Effector CD4-positive, alpha-beta T cell (primary cell): ENCODE results near the gene TRIO.

Experiments used
- DNase-seq: peaks from one replicate; pipeline ENCODE4 v3.0.0-alpha.2; 2020

TRIO gene

GRCh38 chr5:14337593-14337992 is 194.5 kb downstream of the TRIO start:
- no peak for DNase-seq

GRCh38 chr5:14339468-14339867 is 196.3 kb downstream of the TRIO start:
- DNase-seq: no peak

- DNase-seq: no peak
Measured at GRCh38 chr5:14341571-14342230, 198.6 kb downstream of the TRIO start.

GRCh38 chr5:14342306-14342705 is 199.2 kb downstream of the TRIO start:
- no peak for DNase-seq

GRCh38 chr5:14343376-14343775 is 200.2 kb downstream of the TRIO start:
- no peak for DNase-seq

GRCh38 chr5:14347522-14347921 is 204.4 kb downstream of the TRIO start:
- no peak for DNase-seq

GRCh38 chr5:14348142-14348541 is 205.0 kb downstream of the TRIO start:
- DNase-seq: no peak

GRCh38 chr5:14349029-14349428 is 205.9 kb downstream of the TRIO start:
- DNase-seq: no peak

- DNase-seq: no peak
Measured at GRCh38 chr5:14351086-14351661, 208.0 kb downstream of the TRIO start.

GRCh38 chr5:14351845-14352712 is 208.9 kb downstream of the TRIO start:
- DNase-seq: peak; percentile 40

- DNase-seq: no peak
Measured at GRCh38 chr5:14353726-14354474, 210.8 kb downstream of the TRIO start.

GRCh38 chr5:14355391-14355790 is 212.2 kb downstream of the TRIO start:
- no peak for DNase-seq

GRCh38 chr5:14356305-14356704 is 213.2 kb downstream of the TRIO start:
- no peak for DNase-seq

GRCh38 chr5:14357441-14357840 is 214.3 kb downstream of the TRIO start:
- no peak for DNase-seq

- DNase-seq: no peak
Measured at GRCh38 chr5:14357851-14358250, 214.7 kb downstream of the TRIO start.

- no peak for DNase-seq
Measured at GRCh38 chr5:14358536-14358935, 215.4 kb downstream of the TRIO start.

- no peak for DNase-seq
Measured at GRCh38 chr5:14359069-14360043, 216.2 kb downstream of the TRIO start.

- DNase-seq: no peak
Measured at GRCh38 chr5:14362491-14362890, 219.3 kb downstream of the TRIO start.

- no peak for DNase-seq
Measured at GRCh38 chr5:14364096-14364495, 221.0 kb downstream of the TRIO start.

GRCh38 chr5:14364576-14365472 is 221.7 kb downstream of the TRIO start:
- no peak for DNase-seq
